ENCODE data around the gene C19orf67. TPM values are rescaled to one million over a fixed set of nuclear protein-coding genes. Genes with fewer than 3 reads are reported as not detected.

The C19orf67 gene
- total RNA-seq, 4 donors from 2014 or later: not detected

- Histone ChIP-seq H3K4me1 (peaks cover 4 to 62% (median 14%) of the 10 kb centered on the region in 4 donors), H3K4me3 (peak overlapping the region; percentile 61 to 99 (median 78)), H3K9me3 (no peaks in the 10 kb centered on the region), H3K27ac (peak overlapping the region; percentile 34 to 100 (median 91)), H3K36me3 (no peaks in the 10 kb centered on the region), H3K27me3 (no peaks in the 10 kb centered on the region)
- peak in 2 of 3 donors; percentile 56 to 57 for DNase-seq
- no peak for TF ChIP-seq CTCF (IDR thresholded peaks at IDR 0.05)
- no peak for TF ChIP-seq POLR2A (IDR thresholded peaks at IDR 0.05)
Observed at GRCh38 chr19:14116918-14117578, 31.5 kb upstream of the C19orf67 start.

GRCh38 chr19:14116525-14116917 lies 30.9 kb upstream of the C19orf67 start:
- peaks cover 4 to 64% (median 14%) of the 10 kb centered on the region in 4 donors for H3K4me1 ChIP-seq

GRCh38 chr19:14115756-14116155 lies 30.2 kb upstream of the C19orf67 start:
- Histone ChIP-seq H3K27me3 (no peaks in the 10 kb centered on the region), H3K27ac (no peak overlapping the region), H3K36me3 (no peaks in the 10 kb centered on the region), H3K4me3 (no peak overlapping the region), H3K4me1 (peaks cover 4 to 64% (median 14%) of the 10 kb centered on the region in 4 donors), H3K9me3 (no peaks in the 10 kb centered on the region)
- DNase-seq: no peak
- no peak for TF ChIP-seq POLR2A (IDR thresholded peaks at IDR 0.05)
- no peak for TF ChIP-seq CTCF (IDR thresholded peaks at IDR 0.05)

More at GRCh38 chr19:14116525-14116917, 30.9 kb upstream of the C19orf67 start:
- Histone ChIP-seq H3K27me3 (no peaks in the 10 kb centered on the region), H3K36me3 (no peaks in the 10 kb centered on the region), H3K9me3 (no peaks in the 10 kb centered on the region), H3K4me3 (peak overlapping the region; percentile 61 to 99 (median 78)), H3K27ac (peak overlapping the region in 3 of 4 donors; percentile 83 to 100 (median 99))
- TF ChIP-seq POLR2A (IDR thresholded peaks at IDR 0.05) (no peak), CTCF (IDR thresholded peaks at IDR 0.05) (no peak)
- DNase-seq: no peak

GRCh38 chr19:14114854-14115253 lies 29.3 kb upstream of the C19orf67 start:
- H3K4me1 ChIP-seq: peaks cover 4 to 62% (median 14%) of the 10 kb centered on the region in 4 donors
- peak; percentile 46 to 78 (median 69) for DNase-seq
- H3K36me3 ChIP-seq: no peaks in the 10 kb centered on the region
- no peaks in the 10 kb centered on the region for H3K27me3 ChIP-seq
- H3K27ac ChIP-seq: peak overlapping the region in 1 of 4 donors; percentile 4
- no peak overlapping the region for H3K4me3 ChIP-seq
- no peaks in the 10 kb centered on the region for H3K9me3 ChIP-seq
- TF ChIP-seq POLR2A (IDR thresholded peaks at IDR 0.05) (no peak), CTCF (IDR thresholded peaks at IDR 0.05) (peak; percentile 25 to 53 (median 48))

DNA sequence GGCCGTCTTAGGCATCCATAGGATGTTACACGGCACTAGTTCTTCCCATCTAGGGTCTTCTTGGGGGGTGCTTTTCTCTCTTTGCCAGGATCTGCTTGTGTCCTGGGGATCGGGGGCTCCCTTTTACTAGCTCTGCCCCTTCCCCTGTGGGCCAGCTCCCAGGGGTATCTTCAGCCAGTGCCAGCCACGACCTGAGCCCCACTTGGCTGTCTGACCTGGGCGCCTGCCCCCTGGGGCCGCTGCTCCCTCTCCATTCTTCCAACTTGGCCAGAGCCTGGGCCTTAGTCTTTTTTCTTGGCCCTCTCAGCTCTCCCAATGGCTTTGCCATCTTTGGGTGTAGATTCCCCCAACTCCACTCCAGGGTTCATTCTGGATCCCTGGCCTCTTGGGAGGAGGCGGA lies 28.9 kb upstream of the C19orf67 start:
- Histone ChIP-seq H3K27ac (peak overlapping the region in 1 of 4 donors; percentile 4), H3K4me1 (peaks cover 4 to 58% (median 14%) of the 10 kb centered on the region in 4 donors), H3K27me3 (no peaks in the 10 kb centered on the region), H3K36me3 (no peaks in the 10 kb centered on the region), H3K9me3 (no peaks in the 10 kb centered on the region), H3K4me3 (no peak overlapping the region)
- TF ChIP-seq POLR2A (IDR thresholded peaks at IDR 0.05) (no peak), CTCF (IDR thresholded peaks at IDR 0.05) (no peak)
- DNase-seq: no peak
